ENCODE results near the gene HSBP1. TPM values are rescaled to one million over a fixed set of nuclear protein-coding genes. Genes with fewer than 3 reads are reported as not detected.

The HSBP1 gene
- 189 TPM for total RNA-seq
- long read RNA-seq, full-length matches to known transcripts = 106 of 106 reads
- long read RNA-seq, partial matches to known transcripts = 0 of 106 reads
- long read RNA-seq, other reads (novel, unspliced or antisense) = 0 of 106 reads

- ATAC-seq (peak; percentile 99), DNase-seq (ENCODE audit: missing footprints) (peak; percentile 99)
- intact Hi-C loops (cut with DNase I) = no loop called here
Measured at GRCh38 chr16:83807710-83808572, at the start of gene HSBP1. Gene HSBP1, plus strand, starts transcription at chr16:83807978. Its CDS starts 99 bp downstream, at chr16:83808077.

- DNase-seq (ENCODE audit: missing footprints) (no peak), ATAC-seq (no peak)
- intact Hi-C loops (cut with DNase I) = no loop called here
Measured at GRCh38 chr16:83762141-83762991, 45.4 kb upstream of the HSBP1 start.

- intact Hi-C loops (cut with DNase I) = no loop called here
- no peak for ATAC-seq
- no peak for DNase-seq (ENCODE audit: missing footprints)
Measured at GRCh38 chr16:83762992-83763358, 44.8 kb upstream of the HSBP1 start.

- intact Hi-C loops (cut with DNase I) = no loop called here
- ATAC-seq (peak; percentile 42), DNase-seq (ENCODE audit: missing footprints) (no peak)
Measured at GRCh38 chr16:83768986-83769385, 38.8 kb upstream of the HSBP1 start.

GRCh38 chr16:83769397-83770008 is 38.3 kb upstream of the HSBP1 start:
- DNase-seq (ENCODE audit: missing footprints) (no peak), ATAC-seq (peak; percentile 54)
- intact Hi-C loops (cut with DNase I) = no loop called here

GRCh38 chr16:83771306-83771942 is 36.4 kb upstream of the HSBP1 start:
- intact Hi-C loops (cut with DNase I) = no loop called here
- no peak for DNase-seq (ENCODE audit: missing footprints)
- ATAC-seq = peak; percentile 81

GRCh38 chr16:83772806-83773205 is 35.0 kb upstream of the HSBP1 start:
- ATAC-seq (no peak), DNase-seq (ENCODE audit: missing footprints) (no peak)
- intact Hi-C loops (cut with DNase I) = no loop called here

GRCh38 chr16:83774066-83774465 is 33.7 kb upstream of the HSBP1 start:
- ATAC-seq = no peak
- intact Hi-C loops (cut with DNase I) = no loop called here
- DNase-seq (ENCODE audit: missing footprints) = no peak

GRCh38 chr16:83776944-83777343 is 30.8 kb upstream of the HSBP1 start:
- intact Hi-C loops (cut with DNase I) = no loop called here

GRCh38 chr16:83779886-83780285 is 27.9 kb upstream of the HSBP1 start:
- peak; percentile 31 for ATAC-seq
- DNase-seq (ENCODE audit: missing footprints) = no peak
- intact Hi-C loops (cut with DNase I) = no loop called here

More at GRCh38 chr16:83776944-83777343, 30.8 kb upstream of the HSBP1 start:
- DNase-seq (ENCODE audit: missing footprints) = no peak
- ATAC-seq = no peak

GRCh38 chr16:83785455-83785854 is 22.3 kb upstream of the HSBP1 start:
- no peak for ATAC-seq
- DNase-seq (ENCODE audit: missing footprints) = no peak
- intact Hi-C loops (cut with DNase I) = no loop called here

- ATAC-seq (no peak), DNase-seq (ENCODE audit: missing footprints) (no peak)
- intact Hi-C loops (cut with DNase I) = no loop called here
Measured at GRCh38 chr16:83789642-83790401, 18.0 kb upstream of the HSBP1 start.

GRCh38 chr16:83791916-83792315 is 15.9 kb upstream of the HSBP1 start:
- DNase-seq (ENCODE audit: missing footprints) (no peak), ATAC-seq (no peak)
- intact Hi-C loops (cut with DNase I) = no loop called here

- intact Hi-C loops (cut with DNase I) = no loop called here
- no peak for ATAC-seq
- no peak for DNase-seq (ENCODE audit: missing footprints)
Measured at GRCh38 chr16:83792391-83792790, 15.4 kb upstream of the HSBP1 start.

- intact Hi-C loops (cut with DNase I) = no loop called here
- DNase-seq (ENCODE audit: missing footprints) (no peak), ATAC-seq (no peak)
Measured at GRCh38 chr16:83793179-83793578, 14.6 kb upstream of the HSBP1 start.

GRCh38 chr16:83794860-83795554 is 12.8 kb upstream of the HSBP1 start:
- intact Hi-C loops (cut with DNase I) = no loop called here
- DNase-seq (ENCODE audit: missing footprints) = no peak
- ATAC-seq = no peak

- DNase-seq (ENCODE audit: missing footprints) (no peak), ATAC-seq (no peak)
- intact Hi-C loops (cut with DNase I) = no loop called here
Measured at GRCh38 chr16:83797013-83797412, 10.8 kb upstream of the HSBP1 start.

GRCh38 chr16:83799336-83799735 is 8.4 kb upstream of the HSBP1 start:
- ATAC-seq = no peak
- intact Hi-C loops (cut with DNase I) = no loop called here
- no peak for DNase-seq (ENCODE audit: missing footprints)
